Measurements from ENCODE around the gene KHDC3L. TPM values are rescaled to one million over a fixed set of nuclear protein-coding genes. Genes with fewer than 3 reads are reported as not detected.

KHDC3L gene
- total and polyA plus RNA-seq, 2 of the 8 experiments (the other 6 are each of a cell fraction or from before 2014, with no cell fraction given): 0.11 TPM; not detected in 1

GRCh38 chr6:73343164-73343563 is 19.3 kb upstream of the KHDC3L start (continued):
- TF ChIP-seq ATF2 (IDR thresholded peaks at IDR 0.05; ENCODE audit: low read length) (no peak), EP300 (IDR thresholded peaks at IDR 0.05; ENCODE audit: borderline replicate concordance in 1 of 2, low read depth in 2 of 2, low read length in 2 of 2) (no peak), CREB1 (IDR thresholded peaks at IDR 0.05) (no peak), SP4 (IDR thresholded peaks at IDR 0.05; ENCODE audit: low read length) (no peak), YY1 (IDR thresholded peaks at IDR 0.05; ENCODE audit: low read depth, low read length) (no peak), MAX (IDR thresholded peaks at IDR 0.05) (no peak)

Measured in H1 (cell line).